Bronchial epithelial cell (primary cell): Measurements from ENCODE around the gene CMKLR1. TPM values are rescaled to one million over a fixed set of nuclear protein-coding genes. Genes with fewer than 3 reads are reported as not detected.

Experiments
- DNase-seq: peaks from one replicate; pipeline ENCODE4 v3.0.0-alpha.2; 2010; ENCODE audit warnings: low read depth
- FAIRE-seq: peaks from 2 replicates; lab custom pipeline; 2011; peaks lifted over from hg19 to GRCh38; lab: Jason Lieb, UNC
- H3K27me3 ChIP-seq: 2 replicates; pipeline ENCODE4 v1.5.1; 2011; ENCODE audit warnings: low read length; ENCODE audit not compliant: control insufficient read depth, insufficient read depth
- H3K36me3 ChIP-seq: 2 replicates; pipeline ENCODE4 v1.5.1; 2011; ENCODE audit warnings: low read length; ENCODE audit not compliant: control insufficient read depth, insufficient read depth
- H3K4me3 ChIP-seq: 2 replicates; pipeline ENCODE4 v1.5.1; 2011; ENCODE audit warnings: mild to moderate bottlenecking, low read depth, low read length, control low read depth
- total RNA-seq: library from RNA; depleted of rRNA; stranded (reverse); fragments of >200 nt; gene quantifications from 2 replicates; pipeline ENCODE4 v1.2.1, GENCODE V29; 2014
- TF ChIP-seq, protein P1 (sequence below): IDR thresholded peaks from 2 replicates; pipeline ENCODE4 v1.5.1; 2011; ENCODE audit warnings: mild to moderate bottlenecking, moderate library complexity, low read length, control low read depth, inconsistent platforms; ENCODE audit not compliant: insufficient read depth, severe bottlenecking

CMKLR1 gene
- total RNA-seq, 1 donor from 2014 or later = not detected

DNA sequence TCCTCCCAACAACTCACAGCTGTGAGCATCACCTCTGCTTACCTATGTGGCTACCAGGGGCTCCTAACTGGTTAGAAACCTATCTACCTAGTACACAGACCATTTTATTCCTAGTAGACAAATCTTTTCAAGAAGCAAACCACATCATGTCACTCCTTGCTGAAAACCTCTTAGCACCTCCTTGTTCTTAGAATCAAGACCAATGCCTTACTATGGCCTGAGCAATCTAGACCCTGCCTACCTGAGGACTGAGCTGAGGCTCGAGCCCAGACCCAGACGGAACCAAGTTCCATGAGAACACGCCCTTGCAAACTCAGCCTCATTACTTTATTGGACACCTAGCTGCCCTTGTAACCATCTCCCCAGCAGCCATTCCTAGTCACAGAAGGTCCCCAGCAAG, 32.6 kb downstream of the CMKLR1 start:
- FAIRE-seq = no peak
- Histone ChIP-seq H3K36me3 (no peaks in the 10 kb centered on the region), H3K27me3 (peaks cover 1% of the 10 kb centered on the region), H3K4me3 (no peak overlapping the region)
- DNase-seq = no peak
- TF ChIP-seq, protein P1, sequence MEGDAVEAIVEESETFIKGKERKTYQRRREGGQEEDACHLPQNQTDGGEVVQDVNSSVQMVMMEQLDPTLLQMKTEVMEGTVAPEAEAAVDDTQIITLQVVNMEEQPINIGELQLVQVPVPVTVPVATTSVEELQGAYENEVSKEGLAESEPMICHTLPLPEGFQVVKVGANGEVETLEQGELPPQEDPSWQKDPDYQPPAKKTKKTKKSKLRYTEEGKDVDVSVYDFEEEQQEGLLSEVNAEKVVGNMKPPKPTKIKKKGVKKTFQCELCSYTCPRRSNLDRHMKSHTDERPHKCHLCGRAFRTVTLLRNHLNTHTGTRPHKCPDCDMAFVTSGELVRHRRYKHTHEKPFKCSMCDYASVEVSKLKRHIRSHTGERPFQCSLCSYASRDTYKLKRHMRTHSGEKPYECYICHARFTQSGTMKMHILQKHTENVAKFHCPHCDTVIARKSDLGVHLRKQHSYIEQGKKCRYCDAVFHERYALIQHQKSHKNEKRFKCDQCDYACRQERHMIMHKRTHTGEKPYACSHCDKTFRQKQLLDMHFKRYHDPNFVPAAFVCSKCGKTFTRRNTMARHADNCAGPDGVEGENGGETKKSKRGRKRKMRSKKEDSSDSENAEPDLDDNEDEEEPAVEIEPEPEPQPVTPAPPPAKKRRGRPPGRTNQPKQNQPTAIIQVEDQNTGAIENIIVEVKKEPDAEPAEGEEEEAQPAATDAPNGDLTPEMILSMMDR = no peak

DNA sequence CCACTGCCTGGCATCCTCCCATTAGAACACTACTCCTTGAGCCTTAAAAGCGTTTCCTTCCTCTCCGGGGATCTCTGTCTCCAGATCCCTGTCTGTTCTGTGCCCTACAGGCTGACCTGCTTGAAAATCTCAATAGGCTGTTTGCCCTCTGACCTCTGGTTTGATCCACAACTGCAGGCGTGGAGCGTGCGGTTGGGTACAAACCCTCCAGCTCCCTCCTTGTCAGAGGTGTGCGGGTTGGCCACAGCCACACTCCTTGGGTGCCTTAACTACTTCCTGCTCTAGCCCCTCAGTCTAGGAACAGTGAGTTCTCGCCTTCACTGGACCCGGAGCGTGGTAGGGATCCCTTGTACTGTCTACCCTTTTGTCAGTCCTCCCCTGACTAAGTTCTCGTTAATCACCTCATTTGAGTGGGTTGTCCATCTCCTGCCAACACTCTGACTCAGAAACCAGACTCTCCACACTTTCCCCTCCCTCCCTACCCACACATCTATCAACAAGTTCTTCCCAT, 33.1 kb downstream of the CMKLR1 start:
- TF ChIP-seq, protein P1 = no peak
- FAIRE-seq (peak; percentile 79), DNase-seq (peak; percentile 69)
- H3K27me3 ChIP-seq = peaks cover 1% of the 10 kb centered on the region
- H3K4me3 ChIP-seq = no peak overlapping the region
- H3K36me3 ChIP-seq = no peaks in the 10 kb centered on the region

DNA sequence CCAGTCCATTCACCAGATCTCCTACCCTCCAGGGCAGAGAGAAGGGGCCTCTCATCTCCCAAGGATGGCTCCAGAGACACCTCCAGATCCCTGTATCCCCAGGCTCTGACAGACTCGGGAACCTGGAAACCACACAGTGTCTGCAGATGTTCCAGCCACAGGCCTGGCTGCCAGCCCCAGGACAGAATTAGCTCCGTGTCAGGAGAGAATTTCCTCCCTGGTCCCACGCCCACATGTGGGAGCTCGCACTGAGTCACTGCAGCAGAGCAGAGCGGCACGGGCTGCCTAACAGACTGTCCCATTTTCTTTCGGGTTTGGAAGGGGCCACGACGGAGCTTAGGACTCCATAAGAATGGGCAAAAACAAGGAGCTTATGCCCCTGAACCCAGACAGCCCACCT, 33.6 kb downstream of the CMKLR1 start:
- peak; percentile 26 for DNase-seq
- Histone ChIP-seq H3K36me3 (no peaks in the 10 kb centered on the region), H3K27me3 (peaks cover 1% of the 10 kb centered on the region), H3K4me3 (no peak overlapping the region)
- FAIRE-seq = no peak
- TF ChIP-seq, protein P1 = no peak

DNA sequence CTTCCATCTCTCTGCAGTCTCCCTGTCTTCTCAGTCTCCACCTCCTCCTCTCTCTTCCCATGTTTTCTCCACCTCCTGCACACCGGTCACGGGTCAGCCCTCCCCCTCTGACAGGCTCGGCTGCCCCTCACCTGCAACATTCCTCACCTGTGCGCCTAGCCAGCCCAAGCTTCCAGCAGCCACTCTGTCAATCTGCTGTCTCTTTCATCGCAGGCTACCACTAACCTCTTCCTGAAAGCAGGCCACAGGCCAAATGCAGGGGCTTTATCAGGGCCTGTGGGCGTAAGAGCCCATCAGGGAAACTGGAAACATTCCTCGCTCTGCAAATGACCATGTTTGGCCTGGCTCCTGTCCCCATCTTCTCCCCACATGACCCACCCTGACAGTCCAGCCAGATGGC, 34.5 kb downstream of the CMKLR1 start:
- Histone ChIP-seq H3K4me3 (no peak overlapping the region), H3K36me3 (no peaks in the 10 kb centered on the region), H3K27me3 (peaks cover 1% of the 10 kb centered on the region)
- DNase-seq (no peak), FAIRE-seq (no peak)
- TF ChIP-seq, protein P1 = no peak

GRCh38 chr12:108303703-108304102, 35.4 kb downstream of the CMKLR1 start:
- H3K36me3 ChIP-seq = no peaks in the 10 kb centered on the region
- DNase-seq = no peak
- no peak overlapping the region for H3K4me3 ChIP-seq
- peaks cover 1% of the 10 kb centered on the region for H3K27me3 ChIP-seq
- TF ChIP-seq, protein P1 = no peak
- FAIRE-seq = no peak
